GM15510 (cell line): ENCODE results near the gene ELOVL5.

Experiments
- POLR2A ChIP-seq: IDR thresholded peaks from 3 replicates; pipeline ENCODE4 v1.6.1; 2011; ENCODE audit warnings: borderline replicate concordance; ENCODE audit not compliant: insufficient read length; ENCODE audit errors: extremely low read depth

The ELOVL5 gene, protein sequence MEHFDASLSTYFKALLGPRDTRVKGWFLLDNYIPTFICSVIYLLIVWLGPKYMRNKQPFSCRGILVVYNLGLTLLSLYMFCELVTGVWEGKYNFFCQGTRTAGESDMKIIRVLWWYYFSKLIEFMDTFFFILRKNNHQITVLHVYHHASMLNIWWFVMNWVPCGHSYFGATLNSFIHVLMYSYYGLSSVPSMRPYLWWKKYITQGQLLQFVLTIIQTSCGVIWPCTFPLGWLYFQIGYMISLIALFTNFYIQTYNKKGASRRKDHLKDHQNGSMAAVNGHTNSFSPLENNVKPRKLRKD

DNA sequence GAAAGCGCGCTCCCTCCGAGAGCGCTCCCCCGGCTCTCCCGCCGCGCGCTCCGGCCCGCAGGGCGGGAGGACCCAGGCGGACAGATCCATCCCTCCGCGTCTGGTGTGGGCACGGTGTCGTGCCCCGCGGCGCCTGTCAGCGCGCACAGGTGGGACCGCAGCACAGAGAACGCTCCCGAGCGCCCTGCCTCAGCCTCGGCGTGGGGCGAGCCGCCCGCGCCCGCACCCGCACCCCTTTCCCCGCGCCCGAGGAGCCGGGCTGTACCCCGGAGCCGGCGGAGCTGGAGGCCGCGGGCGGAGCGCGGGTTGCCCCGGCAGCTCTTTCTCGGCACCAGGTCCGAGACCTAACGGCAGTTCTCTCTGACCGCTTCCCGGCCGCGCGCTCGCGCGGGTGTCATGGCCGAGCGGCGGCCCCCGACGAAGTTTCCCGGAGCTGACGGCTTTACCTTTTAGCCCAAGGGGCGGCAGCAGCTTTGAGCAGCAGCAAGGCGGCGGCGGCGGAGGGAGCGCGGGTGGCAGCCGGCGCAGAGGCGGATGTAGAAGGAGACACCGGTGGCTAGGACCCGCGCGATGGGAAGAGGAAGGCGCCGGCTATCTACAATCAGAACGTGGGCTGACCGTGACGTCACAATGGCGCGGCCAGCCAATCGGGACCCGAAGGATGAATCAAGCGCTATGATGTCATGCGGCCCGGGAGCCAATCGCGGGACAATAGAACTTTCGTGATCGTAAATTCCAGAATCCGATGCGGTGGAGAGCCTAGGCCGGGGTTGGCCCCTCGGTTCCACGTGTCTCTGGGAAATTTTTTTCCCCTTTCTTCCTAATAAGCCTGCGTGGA, at the start of gene ELOVL5:
TSS of gene ELOVL5 (minus strand) at position 580 of the 838 bp plus-strand sequence. CDS start 53,251 bp downstream, outside the sequence.
- peak; percentile 66 for TF ChIP-seq POLR2A

DNA sequence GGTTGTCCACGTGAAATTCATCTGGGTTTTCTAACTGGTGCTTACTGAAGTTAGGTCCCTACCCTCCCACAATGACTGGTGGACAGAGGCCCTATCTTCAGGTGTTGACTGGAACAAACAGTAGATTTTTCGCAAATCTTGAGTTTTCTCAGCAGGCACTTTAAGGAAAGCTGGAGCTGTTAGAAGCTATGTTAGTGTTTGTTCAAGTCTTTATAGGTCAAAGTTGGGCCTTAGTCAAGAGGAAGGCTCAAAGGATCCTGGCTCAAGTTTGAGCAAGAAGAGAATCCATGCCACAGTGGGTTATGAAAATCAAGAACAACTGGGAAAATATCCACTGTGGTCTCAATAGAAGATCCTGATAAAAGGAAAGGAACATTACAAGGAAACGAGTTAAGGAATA, 48.5 kb upstream of the ELOVL5 start:
- TF ChIP-seq POLR2A: no peak

DNA sequence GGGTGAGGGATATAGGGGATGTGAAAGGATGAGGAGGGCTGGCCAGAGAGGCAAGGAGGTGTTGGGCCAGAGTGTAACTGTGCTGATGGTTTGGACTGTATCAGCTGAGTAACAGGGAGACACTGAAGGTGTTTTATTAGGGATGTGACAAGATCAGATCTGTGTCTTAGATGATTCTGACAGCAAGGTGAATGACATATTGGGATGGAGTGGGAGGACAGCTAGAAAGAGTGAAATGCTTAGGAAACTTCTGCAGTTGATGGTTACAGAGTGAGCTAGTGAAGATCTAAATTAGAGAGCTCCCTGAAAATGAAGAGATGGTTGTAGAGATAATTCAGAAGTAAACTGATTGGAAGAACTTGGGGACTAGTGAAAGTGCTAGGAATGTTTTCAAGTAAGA, 47.2 kb upstream of the ELOVL5 start:
- TF ChIP-seq POLR2A: no peak

DNA sequence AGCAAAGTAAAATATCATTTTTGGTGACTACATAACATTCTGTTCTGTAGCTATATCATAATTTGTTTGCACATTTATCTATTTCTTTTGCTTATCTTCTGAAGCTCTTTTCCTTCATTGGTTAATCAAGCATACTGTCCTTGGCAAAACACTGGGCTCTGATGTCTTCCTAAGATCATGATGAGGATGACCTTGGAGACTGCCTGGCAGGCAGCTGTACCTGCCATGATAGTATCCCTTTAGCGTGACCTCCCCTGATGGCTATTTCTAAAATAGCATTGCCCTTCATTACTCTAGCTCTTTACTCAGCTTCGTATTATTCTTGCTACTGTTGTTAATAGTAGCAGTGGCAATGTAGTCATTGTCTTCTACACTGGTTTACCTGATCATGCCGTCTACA, 46.0 kb upstream of the ELOVL5 start:
- no peak for TF ChIP-seq POLR2A

DNA sequence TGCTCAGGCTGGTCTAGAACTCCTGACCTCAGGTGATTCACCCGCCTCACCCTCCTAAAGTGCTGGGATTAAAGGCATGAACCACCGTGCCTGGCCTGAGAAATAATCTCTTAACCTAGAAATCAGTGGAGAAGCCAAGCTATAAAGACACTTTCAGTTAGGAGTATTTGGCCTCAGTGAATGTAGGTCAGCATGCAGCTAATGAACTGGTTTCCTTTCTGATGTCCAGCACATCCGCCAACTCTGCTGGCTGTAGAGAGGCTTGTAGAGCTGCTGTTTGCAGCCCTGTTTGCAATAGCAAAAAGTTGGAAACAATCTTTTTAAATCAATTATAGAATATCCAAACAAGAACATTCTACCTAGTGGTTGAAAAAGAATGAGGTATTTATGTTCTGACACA, 42.4 kb upstream of the ELOVL5 start:
- no peak for TF ChIP-seq POLR2A

DNA sequence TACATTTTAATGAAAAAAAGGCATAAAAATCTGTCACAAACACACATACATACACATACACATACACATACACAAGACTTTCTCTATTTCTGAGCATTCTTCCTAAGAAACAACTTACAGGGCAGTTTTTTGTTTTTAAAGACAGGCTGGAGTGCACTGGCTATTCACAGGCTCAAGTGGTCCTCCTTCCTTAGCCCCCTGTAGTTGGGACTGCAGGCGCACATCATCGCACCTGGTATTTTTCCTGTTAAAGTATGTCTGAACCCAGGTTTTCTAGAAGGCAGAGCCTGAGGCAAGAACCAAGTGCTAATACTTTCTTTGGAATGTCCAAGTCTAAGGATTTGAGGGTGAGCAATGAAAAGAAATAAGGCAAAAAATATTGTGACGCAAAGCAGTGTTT, 41.3 kb upstream of the ELOVL5 start:
- no peak for TF ChIP-seq POLR2A

DNA sequence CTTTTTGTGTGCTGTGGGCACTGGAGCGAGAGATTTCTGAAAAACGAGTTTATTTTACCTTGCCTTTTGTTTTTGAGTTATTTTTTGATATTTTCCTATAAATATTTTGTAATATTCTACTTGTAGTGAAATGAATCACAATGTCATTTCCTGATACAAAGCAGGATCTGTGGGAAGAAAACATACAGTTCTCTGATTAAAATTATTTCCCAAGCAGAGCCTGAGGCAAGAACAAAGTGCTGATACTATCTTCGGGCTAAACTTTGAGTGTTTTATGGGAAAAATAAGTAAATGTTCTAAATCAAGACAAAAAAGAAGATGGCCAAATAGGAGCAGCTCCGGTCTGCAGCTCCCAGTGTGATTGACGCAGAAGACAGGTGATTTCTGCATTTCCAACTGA, 33.7 kb upstream of the ELOVL5 start:
- no peak for TF ChIP-seq POLR2A

DNA sequence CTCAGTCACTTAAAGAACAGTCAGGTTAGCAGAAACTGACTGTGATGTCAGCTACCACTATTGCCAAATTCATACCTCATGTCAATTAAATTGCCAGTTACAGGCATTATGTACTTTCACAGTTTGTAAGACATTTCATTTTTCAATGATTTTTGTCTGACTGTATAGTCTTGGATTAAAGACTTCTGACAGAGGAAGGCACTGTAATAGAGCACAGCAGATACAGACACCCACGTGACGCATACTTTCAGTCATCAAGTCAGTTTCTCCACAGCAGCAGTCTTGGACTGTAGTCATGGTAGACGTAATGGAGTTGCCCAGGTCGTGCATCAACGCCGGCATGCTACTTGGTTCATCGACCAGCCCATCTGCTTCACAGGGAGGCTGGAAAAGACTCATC, 29.5 kb upstream of the ELOVL5 start:
- no peak for TF ChIP-seq POLR2A

DNA sequence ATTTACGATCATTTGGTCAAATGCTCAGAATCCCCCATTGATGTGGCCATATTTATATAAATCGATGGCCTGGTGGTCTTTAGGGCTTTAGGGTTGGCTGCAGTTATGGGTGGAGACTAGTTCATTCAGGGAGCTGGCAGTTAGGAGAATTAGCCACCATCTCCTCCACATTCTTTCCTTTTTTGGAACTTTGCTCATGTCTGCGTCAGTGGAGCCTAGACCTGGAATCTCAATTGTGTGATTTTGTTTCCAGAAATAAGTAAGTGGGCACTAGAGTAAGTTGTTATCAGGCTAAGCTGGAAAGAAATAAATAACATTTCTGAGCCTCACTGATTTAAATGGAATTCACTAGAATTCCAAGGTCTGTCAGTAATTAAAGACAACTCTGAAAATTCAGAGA, 29.0 kb upstream of the ELOVL5 start:
- no peak for TF ChIP-seq POLR2A

DNA sequence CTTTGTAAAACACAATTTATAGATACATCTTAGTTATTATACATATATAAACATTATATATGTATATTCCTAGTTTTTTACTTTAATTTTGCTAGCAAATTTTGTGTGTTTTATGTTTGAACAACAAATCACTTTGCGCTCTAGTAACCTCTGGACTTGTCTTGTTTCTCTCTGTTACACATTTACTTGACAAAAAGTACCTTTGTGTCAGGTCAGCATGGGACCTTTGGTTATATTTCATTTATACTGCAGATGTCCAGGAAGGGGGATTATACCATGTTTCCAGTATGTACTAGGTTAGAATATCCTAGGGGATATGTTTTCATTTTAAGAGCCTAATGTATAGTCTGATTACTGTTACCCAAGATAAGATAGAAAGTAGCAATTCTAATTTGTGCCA, 28.5 kb upstream of the ELOVL5 start:
- no peak for TF ChIP-seq POLR2A

DNA sequence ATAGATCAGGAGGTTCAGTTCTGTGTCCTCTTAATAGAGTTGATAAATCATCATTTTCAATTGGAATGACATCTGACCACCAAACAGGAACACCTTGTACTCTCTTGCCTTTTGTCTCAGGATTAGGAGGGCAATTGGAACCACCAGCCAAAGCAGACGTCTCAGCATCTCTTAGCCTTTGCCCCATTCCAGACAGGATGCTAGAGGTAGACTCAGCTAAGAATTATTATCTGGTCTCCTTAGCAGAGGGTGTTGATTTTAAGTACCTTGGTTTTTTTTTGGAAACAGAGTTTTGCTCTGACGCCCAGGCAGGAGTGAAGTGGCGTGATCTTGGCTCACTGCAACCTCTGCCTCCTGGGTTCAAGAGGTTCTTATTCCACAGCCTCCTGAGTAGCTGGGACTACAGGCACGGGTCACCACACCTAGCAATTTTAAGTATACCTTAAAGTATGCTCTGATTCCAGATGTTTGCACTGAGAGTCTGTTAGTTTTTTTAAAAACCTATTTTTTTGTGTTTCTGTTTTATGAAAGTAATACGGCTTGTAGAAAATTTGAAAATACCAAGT, 28.0 kb upstream of the ELOVL5 start:
- TF ChIP-seq POLR2A: no peak

DNA sequence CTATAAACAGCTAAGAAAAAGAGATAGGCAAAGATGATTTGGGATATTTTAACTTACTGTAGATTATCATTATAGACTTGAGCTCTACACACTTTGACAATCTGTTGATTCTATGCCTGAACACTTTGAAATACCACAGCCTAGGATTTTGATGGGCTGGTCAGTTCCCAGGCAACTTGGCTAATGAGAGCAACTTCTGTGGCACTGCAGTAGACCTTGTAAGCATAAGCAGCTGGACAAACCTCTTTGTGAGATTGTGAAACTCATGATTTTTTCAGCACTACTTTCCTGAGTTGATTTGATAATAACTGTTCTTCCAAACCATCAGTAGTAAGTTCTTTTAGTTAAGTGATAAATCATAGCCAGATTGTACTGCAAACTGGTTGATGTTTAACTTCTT, 27.1 kb upstream of the ELOVL5 start:
- no peak for TF ChIP-seq POLR2A

DNA sequence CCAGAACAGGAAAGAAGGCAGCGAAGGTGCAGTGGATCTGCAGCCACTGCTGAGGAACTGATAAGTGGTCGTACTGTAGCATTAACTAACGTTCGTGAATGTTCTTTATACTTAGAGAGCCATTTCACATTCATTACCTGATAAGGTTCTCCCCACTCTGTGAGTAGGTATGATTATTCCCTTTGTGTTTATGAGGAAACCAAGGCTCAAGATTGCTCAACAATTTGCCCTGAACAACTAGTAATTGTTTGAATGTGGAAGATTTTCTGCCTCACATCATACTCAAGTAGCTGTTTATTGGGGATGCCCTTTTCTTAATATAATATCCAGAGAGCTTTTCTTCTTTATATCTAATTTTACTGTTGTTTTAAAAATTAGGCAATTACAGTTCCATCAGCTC, 24.9 kb upstream of the ELOVL5 start:
- no peak for TF ChIP-seq POLR2A

DNA sequence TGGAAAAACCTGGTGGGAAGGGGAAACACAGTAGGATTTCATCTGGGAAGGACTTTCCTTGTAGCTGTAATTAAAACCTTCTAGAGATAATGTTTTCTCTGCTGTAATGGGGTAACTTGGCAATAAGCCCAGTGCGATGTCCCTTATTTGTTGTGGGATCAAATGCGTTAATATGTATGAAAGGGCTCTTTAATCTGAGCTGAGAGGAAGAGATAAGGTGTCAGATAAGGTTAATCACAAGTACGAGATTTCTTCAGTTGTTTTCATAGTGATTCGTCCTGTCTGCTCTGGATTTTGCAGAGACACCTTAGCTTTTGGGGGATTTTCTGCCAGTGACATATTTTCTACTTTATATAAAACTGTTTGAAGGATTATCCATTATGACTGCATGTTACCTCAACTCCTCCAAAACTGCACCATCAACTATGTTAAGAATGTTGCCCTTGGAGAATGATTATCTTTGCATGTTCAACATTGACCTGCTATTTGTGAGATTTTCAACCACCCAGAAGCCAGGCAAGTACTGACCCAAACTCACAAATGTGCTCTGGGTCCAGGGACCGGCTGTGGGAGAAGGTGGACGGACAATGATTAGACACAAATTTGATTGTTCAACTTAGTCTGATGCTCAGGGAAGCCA, 21.2 kb upstream of the ELOVL5 start:
- TF ChIP-seq POLR2A: no peak

DNA sequence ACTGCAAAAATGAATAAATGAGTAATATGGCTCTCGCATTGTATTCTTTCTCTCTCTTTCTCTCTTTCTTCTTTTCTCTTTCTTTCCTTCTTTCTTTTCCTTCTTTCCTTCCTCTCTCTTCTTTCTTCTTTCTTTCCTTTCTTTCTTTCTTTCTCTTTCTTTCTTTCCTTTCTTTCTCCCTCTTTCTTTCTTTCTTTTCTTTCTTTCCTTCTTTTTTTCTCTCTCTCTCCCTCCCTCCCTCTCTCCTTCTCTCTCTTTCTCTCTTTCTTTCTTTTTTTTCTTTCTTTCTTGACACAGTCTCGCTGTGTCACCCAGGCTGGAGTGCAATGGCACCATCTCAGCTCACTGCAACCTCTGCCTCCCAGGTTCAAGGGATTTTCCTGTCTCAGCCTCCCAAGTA, 20.3 kb upstream of the ELOVL5 start:
- no peak for TF ChIP-seq POLR2A
